Activated T-cell treated with anti-CD3 and anti-CD28 coated beads for 4 hours (primary cell): ENCODE measurements around the gene TIMM21.

Experiments used
- DNase-seq: peaks from one replicate; pipeline ENCODE4 v3.0.0-alpha.2; 2020

TIMM21 gene

DNA sequence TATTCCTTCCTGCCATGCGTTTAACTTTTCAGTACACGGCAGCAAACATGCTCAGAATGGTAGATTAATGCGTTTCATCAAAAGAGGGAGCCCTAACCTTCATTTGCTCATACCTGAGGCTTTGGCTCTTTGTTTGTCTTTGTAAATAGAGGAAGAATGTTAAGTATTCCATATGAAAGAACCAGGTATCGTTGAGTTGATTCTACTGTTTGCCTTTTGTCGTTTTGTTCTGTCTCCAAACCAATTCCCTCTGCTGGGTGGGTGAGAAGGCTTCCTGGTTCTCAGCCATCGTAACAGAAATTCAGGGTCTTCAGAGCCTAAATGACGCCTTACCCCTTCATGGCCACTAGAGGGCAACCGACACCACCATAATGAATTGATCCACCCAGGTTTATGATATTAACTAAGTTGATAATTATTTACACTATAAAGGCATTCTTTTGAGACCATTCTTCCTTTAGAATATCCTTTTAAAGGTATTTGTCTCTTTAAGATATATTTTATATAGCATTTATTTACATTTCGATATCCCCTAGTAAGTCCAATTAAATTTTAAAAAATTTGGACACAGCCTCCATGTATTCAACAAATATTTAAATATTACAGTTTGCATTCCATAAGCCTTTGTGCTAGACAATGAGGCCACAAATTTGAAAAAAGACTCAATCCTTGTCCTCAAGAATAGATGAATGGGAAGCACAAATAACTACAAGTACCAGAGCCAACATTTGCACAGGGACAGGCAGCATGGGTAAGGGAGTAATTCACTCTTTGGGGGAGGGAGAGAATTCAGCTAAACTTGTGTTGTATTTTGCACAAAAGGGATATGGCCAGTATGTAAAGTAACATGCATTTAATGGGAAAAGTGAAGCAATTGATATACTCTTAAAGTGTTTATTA lies 48.1 kb downstream of the TIMM21 start:
- peak; percentile 29 for DNase-seq

DNA sequence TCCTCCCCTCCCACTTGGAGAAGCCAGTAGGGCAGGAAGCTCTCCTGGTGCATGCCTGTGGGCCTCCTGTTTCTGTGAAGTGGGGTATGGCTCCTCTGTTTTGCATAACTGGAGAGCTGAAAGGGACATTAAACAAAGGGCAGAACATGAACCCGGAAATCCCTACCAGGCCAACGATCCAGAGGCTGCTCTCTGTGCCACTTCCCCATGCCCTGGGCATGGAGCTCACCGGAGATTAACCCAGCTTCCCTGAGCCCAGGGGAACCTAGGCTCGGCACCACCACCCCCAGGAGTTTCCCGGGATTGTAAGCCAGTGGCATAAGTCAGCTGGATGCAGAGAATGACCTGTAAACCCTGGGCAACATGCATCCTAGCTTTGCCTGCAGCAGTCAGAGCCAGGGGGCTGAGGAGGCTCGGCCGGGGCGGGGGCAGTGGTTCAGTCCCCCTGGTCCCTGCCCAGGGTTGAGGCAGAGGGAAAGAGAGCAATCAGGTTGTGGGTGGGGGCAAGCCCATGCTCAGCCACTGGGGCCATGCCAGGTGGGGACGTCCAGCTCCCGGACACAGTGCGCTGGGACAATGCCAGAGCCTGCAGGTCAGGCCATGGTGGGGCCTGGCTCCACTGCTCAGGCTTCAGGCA lies 49.5 kb downstream of the TIMM21 start:
- no peak for DNase-seq

DNA sequence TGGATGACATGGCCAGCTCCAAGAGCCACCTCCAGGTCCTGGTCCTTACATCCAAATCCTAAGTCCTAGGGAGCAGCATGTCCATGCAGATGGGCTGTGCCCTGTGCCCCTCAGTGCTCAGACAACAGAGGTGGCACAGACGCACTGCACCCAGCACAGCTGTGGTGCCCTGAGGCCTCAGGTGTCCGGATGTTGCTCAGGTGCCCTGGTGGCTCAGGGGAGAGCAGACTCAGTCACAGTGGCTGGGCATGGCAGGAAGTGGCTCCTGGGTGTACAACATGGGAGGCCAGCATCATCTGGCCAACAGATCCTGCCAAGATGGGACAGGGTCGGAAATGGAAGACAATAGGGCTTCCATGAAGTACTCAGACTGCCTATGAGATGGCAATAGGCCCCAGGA lies 50.1 kb downstream of the TIMM21 start:
- DNase-seq: no peak

DNA sequence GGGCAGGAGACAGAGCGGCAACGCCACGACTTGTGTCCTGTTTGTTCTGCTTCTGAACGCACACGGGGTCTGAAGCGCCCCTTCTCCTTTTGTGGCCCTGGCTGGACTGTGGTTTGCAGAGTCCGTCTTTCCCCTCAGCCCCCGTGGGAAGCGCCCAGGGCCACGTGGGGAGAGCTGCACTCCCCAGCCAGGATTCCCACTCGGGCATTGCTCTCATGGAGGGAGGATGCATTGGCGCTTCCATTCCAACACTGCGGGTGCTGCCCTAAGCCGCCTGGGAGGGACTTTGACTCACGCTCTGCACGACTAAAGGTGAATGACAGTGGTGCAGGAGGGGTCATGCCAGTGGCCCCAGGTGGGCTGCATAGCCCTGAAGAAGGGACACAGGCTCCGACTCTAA lies 52.5 kb downstream of the TIMM21 start:
- no peak for DNase-seq

DNA sequence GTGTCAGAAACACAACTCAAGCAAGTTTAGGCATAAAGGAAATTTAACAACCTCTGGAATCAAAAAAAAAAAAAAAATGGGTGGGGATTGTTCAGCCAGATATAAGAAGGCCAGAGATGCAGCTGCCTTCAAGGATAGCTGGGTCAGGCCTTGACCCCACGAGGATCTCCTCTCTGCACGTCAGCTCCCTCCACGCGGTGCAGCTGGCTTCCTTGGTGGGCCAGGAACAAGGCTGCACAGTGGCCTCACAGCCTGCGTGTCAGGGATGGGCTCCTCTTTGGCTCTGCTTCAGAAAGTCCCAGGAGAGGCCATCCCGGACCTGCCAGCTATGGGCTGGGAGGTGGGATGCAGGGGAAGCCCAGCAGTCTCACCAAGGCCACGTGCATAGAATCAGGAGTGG lies 55.5 kb downstream of the TIMM21 start:
- DNase-seq: no peak

DNA sequence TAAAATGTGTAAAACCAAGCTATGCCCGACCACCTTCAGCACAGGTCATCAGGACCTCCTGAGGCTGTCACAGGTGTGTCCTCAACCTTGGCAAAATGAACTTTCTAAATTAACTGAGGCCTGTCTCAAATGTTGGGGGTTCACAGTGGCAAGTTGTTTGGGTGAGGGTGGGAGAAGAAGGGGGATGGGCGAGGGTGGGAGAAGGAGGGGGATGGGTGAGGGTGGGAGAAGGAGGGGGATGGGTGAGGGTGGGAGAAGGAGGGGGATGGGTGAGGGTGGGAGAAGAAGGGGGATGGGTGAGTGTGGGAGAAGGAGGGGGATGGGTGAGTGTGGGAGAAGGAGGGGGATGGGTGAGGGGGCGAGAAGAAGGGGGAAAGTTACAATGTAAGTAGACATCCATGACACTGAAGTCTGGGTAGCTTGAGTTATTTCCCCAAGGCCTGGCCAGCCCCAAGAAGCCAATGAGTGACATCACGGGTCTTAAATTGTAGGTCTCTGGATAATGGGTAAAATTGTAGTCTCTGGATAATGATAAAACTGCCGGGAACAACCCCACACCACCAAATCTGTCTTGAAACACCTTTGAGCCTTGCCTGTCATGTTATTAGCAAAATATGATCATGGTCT lies 56.3 kb downstream of the TIMM21 start:
- DNase-seq: no peak
